Thoracic aorta (tissue), 2 donors: ENCODE results near the gene MYO1D. TPM values are rescaled to one million over a fixed set of nuclear protein-coding genes. Genes with fewer than 3 reads are reported as not detected.
"Not testable (repeated sequence)": the region's sequence is repeated elsewhere in the genome, so short reads cannot be mapped to it uniquely, and the experiment has no call there.

Experiments
- ATAC-seq: fragments of 150-250 bp; one replicate; pipeline ENCODE4 v1.8.0; 2017; ENCODE audit warnings: low read depth; ENCODE audit not compliant: insufficient number of reproducible peaks, low FRiP score
- DNase-seq: peaks from one replicate; pipeline ENCODE4 v3.0.0-alpha.2; 2020; ENCODE audit warnings: low spot score
- H3K27ac ChIP-seq, 2 donors: fragments of 200-600 bp; sonication (generic); 1 replicate in 1 of 2; 2 replicates in 1 of 2; pipeline ENCODE4 v1.5.1; 2016; ENCODE audit warnings: mild to moderate bottlenecking in 2 of 2, moderate library complexity in 2 of 2
- H3K27me3 ChIP-seq: fragments of 200-600 bp; sonication (generic); replicated peaks from 2 replicates; pipeline ENCODE4 v1.6.0; 2016; ENCODE audit warnings: mild to moderate bottlenecking; ENCODE audit not compliant: insufficient read depth
- H3K36me3 ChIP-seq: fragments of 200-600 bp; sonication (generic); one replicate; pipeline ENCODE4 v1.5.1; 2016
- H3K4me1 ChIP-seq, 2 donors: fragments of 200-600 bp; sonication (generic); 1 replicate in 1 of 2; 2 replicates in 1 of 2; pipeline versions ENCODE4 v1.5.1 to v1.6.0; 2016; ENCODE audit warnings: low read depth in 2 of 2, mild to moderate bottlenecking in 1 of 2; ENCODE audit not compliant: control insufficient read depth in 1 of 2
- H3K4me3 ChIP-seq: fragments of 200-600 bp; sonication (generic); 2 replicates; pipeline ENCODE4 v1.5.1; 2016; ENCODE audit warnings: mild to moderate bottlenecking
- H3K9me3 ChIP-seq: fragments of 200-600 bp; sonication (generic); 2 replicates; pipeline ENCODE4 v1.5.1; 2016
- CTCF ChIP-seq: fragments of 200-600 bp; sonication (generic); IDR thresholded peaks from one replicate; pipeline ENCODE4 v1.5.1; 2019; ENCODE audit warnings: antibody characterized with exemption
- total RNA-seq, 2 donors: library from RNA; depleted of rRNA; stranded (reverse); fragments of >200 nt; gene quantifications; one replicate each; pipeline versions ENCODE4 v1.1.0 to v1.2.3, GENCODE V29; 2016

MYO1D gene
- total RNA-seq, 2 donors from 2014 or later = 257 to 370 TPM

GRCh38 chr17:32894245-32894644, 17.3 kb upstream of the MYO1D start:
- ATAC-seq (no peak), DNase-seq (no peak)
- peaks cover 5 to 25% of the 10 kb centered on the region in 2 donors for H3K4me1 ChIP-seq
- no peak overlapping the region for H3K27ac ChIP-seq
- no peaks in the 10 kb centered on the region for H3K36me3 ChIP-seq
- no peaks in the 10 kb centered on the region for H3K27me3 ChIP-seq
- TF ChIP-seq CTCF = no peak
- H3K4me3 ChIP-seq = no peak overlapping the region
- no peaks in the 10 kb centered on the region for H3K9me3 ChIP-seq

- not testable (repeated sequence) for H3K36me3 ChIP-seq, H3K27me3 ChIP-seq, H3K4me3 ChIP-seq, H3K27ac ChIP-seq, DNase-seq, H3K9me3 ChIP-seq, H3K4me1 ChIP-seq, ATAC-seq
Observed at GRCh38 chr17:32887410-32887809, 10.5 kb upstream of the MYO1D start.

DNA sequence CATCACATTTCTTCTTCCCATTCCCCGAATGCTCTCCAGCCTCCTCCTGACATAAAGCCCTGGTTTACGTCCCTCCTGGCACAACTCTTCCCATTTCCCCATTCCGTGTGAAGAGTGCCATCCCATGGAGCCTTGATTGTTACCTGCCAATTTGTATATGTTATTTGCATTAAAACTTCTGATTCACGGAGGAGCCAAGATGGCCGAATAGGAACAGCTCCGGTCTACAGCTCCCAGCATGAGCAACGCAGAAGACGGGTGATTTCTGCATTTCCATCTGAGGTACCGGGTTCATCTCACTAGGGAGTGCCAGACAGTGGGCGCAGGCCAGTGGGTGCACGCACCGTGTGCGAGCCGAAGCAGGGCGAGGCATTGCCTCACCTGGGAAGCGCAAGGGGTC, 10.0 kb upstream of the MYO1D start:
- not testable (repeated sequence) for H3K4me1 ChIP-seq, ATAC-seq, DNase-seq, H3K27me3 ChIP-seq, H3K27ac ChIP-seq, H3K4me3 ChIP-seq, H3K36me3 ChIP-seq, H3K9me3 ChIP-seq

DNA sequence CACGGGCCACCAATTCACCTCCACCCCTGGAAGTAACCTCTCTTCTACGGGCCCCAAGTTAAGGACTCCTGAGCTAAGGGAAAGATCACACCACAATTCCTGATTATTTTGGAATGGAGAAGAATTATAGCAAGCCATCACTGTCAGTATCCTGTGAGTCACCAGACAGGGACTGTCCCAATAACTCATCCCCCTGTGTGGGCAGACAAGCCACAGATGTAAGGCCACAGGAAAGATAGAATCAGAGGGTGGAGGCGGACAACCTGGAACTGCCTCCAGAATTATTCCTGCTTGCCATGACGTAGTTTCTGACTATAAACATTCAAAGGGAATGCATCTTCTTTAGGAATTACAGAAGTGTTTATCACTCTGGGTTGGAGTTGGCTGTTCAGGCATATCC, 5.8 kb upstream of the MYO1D start:
- Histone ChIP-seq H3K4me3 (no peak overlapping the region), H3K9me3 (no peaks in the 10 kb centered on the region), H3K27ac (no peak overlapping the region), H3K4me1 (peaks cover 4 to 12% of the 10 kb centered on the region in 2 donors), H3K36me3 (no peaks in the 10 kb centered on the region), H3K27me3 (no peaks in the 10 kb centered on the region)
- TF ChIP-seq CTCF = no peak
- ATAC-seq = no peak
- DNase-seq = no peak

- Histone ChIP-seq H3K4me1 (peaks cover 8 to 17% of the 10 kb centered on the region in 2 donors), H3K9me3 (no peaks in the 10 kb centered on the region), H3K36me3 (no peaks in the 10 kb centered on the region), H3K4me3 (no peak overlapping the region), H3K27me3 (no peaks in the 10 kb centered on the region), H3K27ac (no peak overlapping the region)
- TF ChIP-seq CTCF = no peak
- no peak for ATAC-seq
- no peak for DNase-seq
Observed at GRCh38 chr17:32882029-32882428, 5.1 kb upstream of the MYO1D start.

GRCh38 chr17:32880671-32881453, 3.9 kb upstream of the MYO1D start:
- ATAC-seq = no peak

More at GRCh38 chr17:32880671-32881453, 3.9 kb upstream of the MYO1D start:
- Histone ChIP-seq H3K27me3 (no peaks in the 10 kb centered on the region), H3K4me3 (no peak overlapping the region), H3K36me3 (no peaks in the 10 kb centered on the region), H3K27ac (no peak overlapping the region), H3K9me3 (no peaks in the 10 kb centered on the region), H3K4me1 (peaks cover 8 to 17% of the 10 kb centered on the region in 2 donors)
- DNase-seq = no peak
- TF ChIP-seq CTCF = no peak
